IMR-90 (cell line): Measurements from ENCODE around the gene PSMB11. TPM values are rescaled to one million over a fixed set of nuclear protein-coding genes. Genes with fewer than 3 reads are reported as not detected.
A peak's percentile ranks its signal among the peaks of the same experiment; 100 is the strongest.

Experiments
- ATAC-seq: fragments of 200-7000 bp; cut with Tn5 transposase; 2 replicates; pipeline ENCODE4 v1.9.1; 2020; ENCODE audit warnings: low read depth, mild to moderate bottlenecking, moderate library complexity
- BruUV-seq: library from RNA; stranded (reverse); fragments of 400-500 nt; replicated peaks from 2 replicates; lab custom pipeline; 2021; lab: Mats Ljungman, UMichigan
- CTCF ChIA-PET: fragments of 300-600 bp; formaldehyde crosslinking; extraction: SDS; loops from one replicate; lab custom pipeline; 2021; ENCODE audit warnings: antibody characterized with exemption; lab: Yijun Ruan, JAX
- POLR2A ChIA-PET: fragments of 300-600 bp; sonication (Branson Sonifier 250); formaldehyde crosslinking; loops from one replicate; lab custom pipeline; 2022; ENCODE audit warnings: antibody characterized with exemption; ENCODE audit not compliant: unreplicated experiment; lab: Charles Lee
- DNase-seq: peaks from one replicate; pipeline ENCODE4 v3.0.0; 2013
- H2AFZ ChIP-seq: replicated peaks from 2 replicates; pipeline ENCODE3; 2013; ENCODE audit warnings: low read length, mild to moderate bottlenecking; ENCODE audit not compliant: poor library complexity
- H2AK5ac ChIP-seq: 2 replicates; pipeline ENCODE4 v1.6.1; 2013; ENCODE audit warnings: low read depth, low read length, inconsistent platforms
- H2AK9ac ChIP-seq: replicated peaks from 2 replicates; pipeline ENCODE3; 2013; ENCODE audit warnings: mild to moderate bottlenecking, low read depth, low read length, moderate library complexity; ENCODE audit not compliant: poor library complexity
- H2BK120ac ChIP-seq: 2 replicates; pipeline ENCODE4 v1.6.1; 2013; ENCODE audit warnings: low read depth, low read length, inconsistent platforms
- H2BK15ac ChIP-seq: 3 replicates; pipeline ENCODE4 v1.6.1; 2013; ENCODE audit warnings: low read depth, low read length, inconsistent platforms
- H2BK20ac ChIP-seq: 2 replicates; pipeline ENCODE4 v1.6.1; 2013; ENCODE audit warnings: low read depth, mild to moderate bottlenecking, inconsistent platforms, low read length, moderate library complexity
- H2BK5ac ChIP-seq: 2 replicates; pipeline ENCODE4 v1.6.1; 2013; ENCODE audit warnings: mild to moderate bottlenecking, low read depth, low read length, inconsistent platforms; ENCODE audit not compliant: poor library complexity, severe bottlenecking
- H3K14ac ChIP-seq: replicated peaks from 2 replicates; pipeline ENCODE4 v1.6.1; 2013; ENCODE audit warnings: low read depth, low read length, inconsistent platforms
- H3K18ac ChIP-seq: 2 replicates; pipeline ENCODE4 v1.6.1; 2013; ENCODE audit warnings: low read depth, low read length, control low read depth
- H3K23ac ChIP-seq: 2 replicates; pipeline ENCODE4 v1.6.1; 2013; ENCODE audit warnings: low read depth, low read length, inconsistent platforms
- H3K27ac ChIP-seq: 2 replicates; pipeline ENCODE4 v1.5.1; 2013; ENCODE audit warnings: mild to moderate bottlenecking, control low read depth, low read length; ENCODE audit not compliant: insufficient read depth
- H3K27me3 ChIP-seq: 2 replicates; pipeline ENCODE4 v1.6.1; 2013; ENCODE audit warnings: low read length; ENCODE audit not compliant: control insufficient read depth, insufficient read depth
- H3K36me3 ChIP-seq: 2 replicates; pipeline ENCODE4 v1.6.1; 2013; ENCODE audit warnings: low read length, mixed read lengths; ENCODE audit not compliant: control insufficient read depth, insufficient read depth
- H3K4ac ChIP-seq: 2 replicates; pipeline ENCODE4 v1.6.1; 2013; ENCODE audit warnings: low read depth, low read length, inconsistent platforms
- H3K4me1 ChIP-seq: 2 replicates; pipeline ENCODE4 v1.6.1; 2013; ENCODE audit warnings: low read length, mixed read lengths; ENCODE audit not compliant: control insufficient read depth, insufficient read depth
- H3K4me2 ChIP-seq: 2 replicates; pipeline ENCODE4 v1.6.1; 2013; ENCODE audit warnings: low read depth, mild to moderate bottlenecking, control low read depth, low read length, moderate library complexity
- H3K4me3 ChIP-seq: 2 replicates; pipeline ENCODE4 v1.5.1; 2013; ENCODE audit warnings: low read depth, mild to moderate bottlenecking, control low read depth, low read length, moderate library complexity; ENCODE audit not compliant: insufficient read depth
- H3K56ac ChIP-seq: 2 replicates; pipeline ENCODE4 v1.6.1; 2013; ENCODE audit warnings: low read length, inconsistent platforms; ENCODE audit not compliant: insufficient read depth; ENCODE audit errors: extremely low read depth
- H3K79me1 ChIP-seq, 2 experiments: 2 replicates each; pipeline ENCODE4 v1.6.1; 2013; ENCODE audit warnings: low read length in 2 of 2, inconsistent platforms in 1 of 2, low read depth in 1 of 2
- H3K9ac ChIP-seq: 2 replicates; pipeline ENCODE4 v1.6.1; 2013; ENCODE audit warnings: low read depth, low read length, control low read depth
- H3K9me1 ChIP-seq: 2 replicates; pipeline ENCODE4 v1.6.1; 2013; ENCODE audit warnings: low read length, inconsistent platforms; ENCODE audit not compliant: insufficient read depth
- H3K9me3 ChIP-seq: 2 replicates; pipeline ENCODE4 v1.6.1; 2013; ENCODE audit warnings: low read length; ENCODE audit not compliant: control insufficient read depth, insufficient read depth
- H4K20me1 ChIP-seq: 2 replicates; pipeline ENCODE4 v1.6.1; 2013; ENCODE audit warnings: low read length, inconsistent platforms; ENCODE audit not compliant: insufficient read depth
- H4K5ac ChIP-seq: 2 replicates; pipeline ENCODE4 v1.6.1; 2013; ENCODE audit warnings: mild to moderate bottlenecking, low read depth, low read length, control low read depth
- H4K8ac ChIP-seq, 2 experiments: 2 replicates each; pipeline ENCODE4 v1.6.1; 2013; ENCODE audit warnings: low read depth in 2 of 2, low read length in 2 of 2, control low read depth in 1 of 2, inconsistent platforms in 1 of 2
- H4K91ac ChIP-seq: 2 replicates; pipeline ENCODE4 v1.6.1; 2013; ENCODE audit warnings: low read depth, low read length, inconsistent platforms; ENCODE audit not compliant: insufficient read depth
- RAD21 ChIP-seq: IDR thresholded peaks from 2 replicates; pipeline ENCODE4 v1.6.1; 2012; ENCODE audit warnings: low read length, improper control_type of control experiment
- WGBS, 2 experiments: methylation state at CpG; one replicate each; pipeline versions ENCODE4 v1.1.5 to v1.1.7; 2013; ENCODE audit warnings: missing lambda C conversion rate in 2 of 2; ENCODE audit not compliant: insufficient read length in 1 of 2; ENCODE audit errors: extremely low coverage in 2 of 2; 5-methylcytosine and 5-hydroxymethylcytosine counted together
- dilution Hi-C: fragments of 300-500 bp; cut with HindIII; formaldehyde crosslinking; loops from one replicate; pipeline ENCODE4 v1.14.3; 2018; ENCODE audit warnings: low sequenced_read_pairs; ENCODE audit not compliant: unreplicated experiment
- in situ Hi-C: fragments of 300-500 bp; cut with MboI; formaldehyde crosslinking; loops from 3 replicates; pipeline ENCODE4 v1.14.3; 2019; ENCODE audit warnings: low sequenced_read_pairs, inconsistent platforms, mixed read lengths
- intact Hi-C: fragments of 100-400 bp; cut with micrococcal nuclease; formaldehyde crosslinking; loops from 2 replicates; pipeline ENCODE4 v1.10.0; 2022
- polyA plus RNA-seq, 3 experiments: library from polyadenylated mRNA; depleted of rRNA; stranded (reverse); fragments of >200 nt; gene quantifications; 2 replicates each; pipeline ENCODE4 v1.2.3, GENCODE V29; 2012; ENCODE audit warnings: low replicate concordance in 1 of 3
- total RNA-seq: library from RNA; depleted of rRNA; stranded (reverse); fragments of >200 nt; gene quantifications from 2 replicates; pipeline ENCODE4 v1.2.3, GENCODE V29; 2012

Gene PSMB11
- total and polyA plus RNA-seq, 2 of the 4 experiments (the other 2 are of a cell fraction): not detected

GRCh38 chr14:23025151-23025814 is 16.7 kb upstream of the PSMB11 start:
- TF ChIP-seq RAD21: no peak
- H3K18ac ChIP-seq: no peak overlapping the region
- H2BK120ac ChIP-seq: no peak overlapping the region
- no peak overlapping the region for H2AFZ ChIP-seq
- H2BK5ac ChIP-seq: peak overlapping the region; percentile 17
- DNase-seq (no peak), ATAC-seq (peak; percentile 50)
- no peak overlapping the region for H3K4me3 ChIP-seq
- H3K9me1 ChIP-seq: peaks cover 9% of the 10 kb centered on the region
- dilution Hi-C loops (no loop called here), intact Hi-C loops (no loop called here), in situ Hi-C loops (no loop called here)
- POLR2A ChIA-PET: no interaction called here
- WGBS, 2 experiments: 53% methylated on average over 2 of the region's 4 CpGs; no CpG with 5 or more reads in 1 of the 2 experiments
- H3K79me1 ChIP-seq: peaks cover 14 to 23% of the 10 kb centered on the region in 2 experiments; a peak in 3 of 4 replicates
- H3K9me3 ChIP-seq: no peaks in the 10 kb centered on the region
- no peak overlapping the region for H2BK15ac ChIP-seq
- peaks cover 15% of the 10 kb centered on the region for H4K20me1 ChIP-seq
- H2AK9ac ChIP-seq: no peak overlapping the region
- H3K23ac ChIP-seq: no peak overlapping the region
- H3K27ac ChIP-seq: no peak overlapping the region
- no peak overlapping the region for H2BK20ac ChIP-seq
- no TSS peak for BruUV-seq
- H3K4me1 ChIP-seq: peaks cover 11% of the 10 kb centered on the region
- no peak overlapping the region for H3K9ac ChIP-seq
- H4K8ac ChIP-seq: no peak overlapping the region
- H3K56ac ChIP-seq: no peak overlapping the region
- H3K27me3 ChIP-seq: no peaks in the 10 kb centered on the region
- no peak overlapping the region for H4K5ac ChIP-seq
- peaks cover 19% of the 10 kb centered on the region for H3K36me3 ChIP-seq
- H4K91ac ChIP-seq: no peak overlapping the region
- no peak overlapping the region; the same call in 1 of the 2 replicates for H3K4ac ChIP-seq
- H2AK5ac ChIP-seq: peak overlapping the region; percentile 3; the same call in 1 of the 2 replicates
- H3K4me2 ChIP-seq: no peak overlapping the region
- CTCF ChIA-PET: interaction anchor here (1.1 kb wide), 1 partner anchor 44 kb away, joined by 3 read pairs; no protein-coding TSS in a partner anchor
- 0 out of 2 replicates have a peak overlapping the region, but pooled peaks have one; percentile 19 for H3K14ac ChIP-seq
